NT2/D1 (cell line): ENCODE measurements around the gene PHLPP1.

Experiments used
- SUZ12 ChIP-seq: IDR thresholded peaks from 2 replicates; pipeline ENCODE4 v1.6.1; 2011; ENCODE audit not compliant: insufficient read length, insufficient read depth; ENCODE audit errors: extremely low read depth
- YY1 ChIP-seq: IDR thresholded peaks from 2 replicates; pipeline ENCODE4 v1.6.1; 2011; ENCODE audit not compliant: insufficient read length, insufficient read depth
- ZNF274 ChIP-seq: IDR thresholded peaks from 2 replicates; pipeline ENCODE4 v1.6.1; 2011; ENCODE audit warnings: mild to moderate bottlenecking, low read depth, low read length

DNA sequence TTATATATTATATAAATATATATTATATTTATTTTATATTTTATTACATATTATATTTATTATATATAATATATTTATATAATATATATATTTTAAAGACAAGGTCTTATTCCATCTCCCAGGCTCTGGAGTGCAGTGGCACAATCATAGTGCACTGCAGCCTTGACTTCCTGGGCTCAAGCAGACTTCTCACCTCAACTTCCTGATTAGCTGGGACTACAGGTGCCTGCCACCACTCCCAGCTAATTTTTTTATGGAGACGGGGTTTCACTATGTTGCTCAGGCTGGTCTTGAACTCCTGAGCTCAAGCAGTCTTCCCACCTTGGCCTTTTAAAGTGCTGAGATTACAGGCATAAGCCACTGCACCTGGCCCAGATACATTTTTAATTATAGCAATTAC, 110.0 kb downstream of the PHLPP1 start:
- TF ChIP-seq ZNF274 (no peak), SUZ12 (no peak), YY1 (no peak)
